Neural cell (in vitro differentiated cells): ENCODE data around the gene NKAIN2.

Experiments
- CTCF ChIP-seq: fragments of 450-650 bp; IDR thresholded peaks from 2 replicates; pipeline ENCODE4 v1.5.1; 2014; ENCODE audit warnings: antibody characterized with exemption, mild to moderate bottlenecking, moderate library complexity; ENCODE audit not compliant: poor library complexity, severe bottlenecking
- EZH2 ChIP-seq: fragments of 200-600, 300-800 bp; shearing (Covaris generic), sonication (generic); IDR thresholded peaks from 2 replicates; pipeline ENCODE4 v1.6.1; 2014; ENCODE audit warnings: antibody characterized with exemption, low read length, borderline replicate concordance, mild to moderate bottlenecking; ENCODE audit not compliant: insufficient read depth, poor library complexity, severe bottlenecking

- TF ChIP-seq CTCF, result no peak
- no peak for TF ChIP-seq EZH2
Measured at GRCh38 chr6:124475176-124475575, 671.5 kb downstream of the NKAIN2 start.
